Stimulated activated CD4-positive, alpha-beta T cell treated with anti-CD3 and anti-CD28 coated beads, Interleukin-12 subunit alpha, Interleukin-12 subunit beta, amount 100 ng/mL, for 48 hours (primary cell): ENCODE results near the gene DPP6.
A peak's percentile ranks its signal among the peaks of the same experiment; 100 is the strongest.

Experiments used
- DNase-seq, 3 donors: peaks; one replicate each; pipeline ENCODE4 v3.0.0-alpha.2; 2020; ENCODE audit warnings: low read depth in 2 of 3, low spot score in 1 of 3

Gene DPP6

GRCh38 chr7:154794147-154794780 lies 742.1 kb downstream of the DPP6 start:
- peak in 2 of 3 donors; percentile 1 to 2 for DNase-seq

- DNase-seq = no peak
Observed at GRCh38 chr7:154795014-154795413, 742.8 kb downstream of the DPP6 start.

DNA sequence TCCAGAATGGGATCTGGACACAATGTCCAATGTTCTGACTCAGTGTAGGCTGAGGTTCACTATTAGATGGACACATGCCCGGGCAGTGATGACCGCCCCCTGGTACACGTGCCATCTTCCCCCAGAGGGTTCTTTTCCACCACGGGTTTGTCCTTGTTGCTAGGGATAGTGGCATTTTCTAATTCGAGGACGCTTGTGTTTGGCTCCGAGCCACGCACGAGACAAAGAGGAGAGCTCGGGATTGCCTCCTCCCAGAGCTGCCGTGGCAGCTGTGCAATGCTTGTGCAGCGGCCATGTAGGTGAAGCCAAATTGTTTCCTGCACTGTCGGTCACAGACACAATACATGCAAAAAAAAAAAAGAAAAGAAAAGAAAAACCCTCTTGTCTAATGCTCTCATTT lies 743.2 kb downstream of the DPP6 start:
- no peak for DNase-seq

DNA sequence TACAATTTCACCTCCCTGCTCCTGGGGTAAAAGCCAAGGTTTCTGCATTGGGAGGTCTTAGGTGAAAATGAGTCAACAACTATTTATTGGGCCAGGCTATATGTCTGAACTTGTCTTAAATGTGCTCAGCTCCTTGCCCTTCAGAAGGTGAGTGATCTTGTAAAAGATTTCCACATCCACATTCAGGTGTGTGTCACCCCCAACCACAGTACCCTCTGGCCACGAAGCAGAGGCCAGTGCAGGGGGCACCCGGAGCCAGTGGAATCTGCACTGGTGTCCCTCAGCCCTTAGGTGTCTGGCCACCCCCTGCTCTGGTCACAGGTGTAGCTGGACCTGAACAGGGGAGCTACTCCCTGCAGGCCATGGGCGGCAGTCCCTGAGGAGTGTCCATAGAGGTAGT lies 752.3 kb downstream of the DPP6 start:
- DNase-seq = no peak

GRCh38 chr7:154812027-154812426 lies 759.8 kb downstream of the DPP6 start:
- no peak for DNase-seq

GRCh38 chr7:154817224-154817896 lies 765.2 kb downstream of the DPP6 start:
- DNase-seq = no peak

DNA sequence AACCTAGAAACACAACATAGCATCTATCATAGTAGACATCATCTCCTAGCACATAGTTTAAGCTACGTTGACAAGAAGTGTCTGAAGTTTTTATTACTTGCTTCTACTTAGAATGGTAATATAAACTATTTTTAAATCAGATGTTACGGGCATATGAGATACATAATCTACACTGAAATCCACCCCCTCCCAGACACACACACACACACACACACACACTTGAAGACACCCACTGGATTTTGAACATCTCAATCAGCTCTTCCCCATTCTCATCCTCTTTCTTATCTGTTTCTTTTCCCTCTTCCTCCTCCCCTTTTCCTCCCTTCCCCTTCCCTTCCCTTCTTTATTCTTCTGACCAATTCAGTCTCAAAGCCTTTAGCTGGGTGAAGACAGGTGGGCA lies 774.8 kb downstream of the DPP6 start:
- DNase-seq = no peak

- no peak for DNase-seq
Observed at GRCh38 chr7:154832557-154833138, 780.5 kb downstream of the DPP6 start.

- DNase-seq = no peak
Observed at GRCh38 chr7:154836021-154836448, 783.8 kb downstream of the DPP6 start.

DNA sequence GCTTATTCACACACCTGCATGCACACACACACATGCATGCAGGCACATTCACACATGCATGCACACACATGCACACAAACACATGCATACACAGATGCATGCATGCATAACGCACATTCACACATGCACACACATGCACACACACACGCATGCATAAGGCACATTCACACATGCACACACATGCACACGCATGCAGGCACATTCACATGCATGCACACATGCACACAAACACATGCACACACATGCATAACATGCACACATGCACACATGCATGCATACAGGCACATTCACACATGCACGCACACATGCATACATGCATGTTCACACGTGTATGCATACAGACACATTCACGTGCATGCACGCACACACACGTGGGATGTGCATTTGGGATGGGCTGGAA lies 784.9 kb downstream of the DPP6 start:
- no peak for DNase-seq

GRCh38 chr7:154837622-154838021 lies 785.4 kb downstream of the DPP6 start:
- DNase-seq = no peak

DNA sequence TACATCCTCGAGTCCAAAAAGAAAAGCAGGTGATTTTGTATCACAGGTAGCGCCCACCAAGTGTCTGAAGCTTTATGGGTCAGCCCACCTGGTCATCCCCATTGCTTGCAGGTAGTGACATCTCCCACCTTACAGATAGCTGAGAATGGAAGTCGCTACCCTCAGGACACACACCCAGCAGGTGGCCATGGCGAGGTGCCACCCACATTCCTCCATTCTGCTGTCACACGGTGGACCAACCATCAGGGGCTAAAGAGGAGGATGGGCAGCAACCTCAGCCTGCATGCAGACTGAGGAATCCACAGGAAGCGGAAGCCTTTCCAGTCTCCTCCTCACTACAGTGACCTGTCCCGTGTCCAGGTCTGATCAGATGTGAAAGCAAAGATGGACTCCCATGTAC lies 787.9 kb downstream of the DPP6 start:
- DNase-seq = no peak

DNA sequence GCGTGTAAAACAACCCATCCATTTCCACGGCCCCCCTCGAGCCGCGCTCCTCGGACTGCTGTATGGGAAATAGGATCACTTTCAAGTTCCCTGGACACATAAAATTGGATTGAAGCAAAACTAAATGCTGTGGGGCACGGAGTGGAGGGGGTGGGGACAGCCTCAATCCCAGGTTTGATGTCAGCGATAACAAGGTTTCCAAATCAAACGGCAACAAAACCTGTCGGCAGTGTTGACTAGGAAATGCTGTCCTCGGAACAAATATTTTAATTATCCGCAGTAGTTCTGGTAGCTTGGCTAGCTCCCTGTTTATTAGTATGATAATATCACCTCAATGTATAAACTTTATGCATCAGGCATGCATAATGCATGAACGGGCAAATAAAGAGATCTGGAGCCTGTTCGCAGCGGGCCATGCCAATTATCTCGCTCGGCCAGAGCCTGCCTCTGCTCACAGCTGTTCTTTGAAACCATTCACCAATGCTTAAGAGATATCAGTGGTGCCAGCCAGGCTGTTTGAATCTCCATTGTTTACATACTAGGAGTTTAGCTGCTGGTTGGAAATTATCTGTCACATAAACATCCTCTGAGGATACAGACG lies 789.6 kb downstream of the DPP6 start:
- no peak for DNase-seq

DNA sequence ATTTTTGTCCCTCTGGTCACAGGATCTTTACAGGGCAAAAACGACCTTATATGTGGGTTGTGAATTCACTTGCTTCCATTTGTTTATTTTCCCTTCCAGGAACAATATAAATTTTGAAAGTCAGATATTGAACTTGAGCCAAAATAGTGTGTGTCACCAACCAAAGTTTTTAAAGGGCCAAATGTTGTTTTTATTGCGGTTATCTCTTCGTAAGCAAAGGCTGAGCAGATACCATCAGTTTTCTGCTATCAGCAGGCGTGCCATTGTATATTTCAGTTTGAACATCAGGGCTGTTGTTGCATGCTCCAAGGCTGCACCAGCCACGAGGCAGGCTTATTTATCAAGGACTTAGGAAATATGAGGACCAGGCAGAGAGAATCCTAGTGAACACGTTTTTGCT lies 790.4 kb downstream of the DPP6 start:
- no peak for DNase-seq

- no peak for DNase-seq
Observed at GRCh38 chr7:154843670-154844237, 791.6 kb downstream of the DPP6 start.

DNA sequence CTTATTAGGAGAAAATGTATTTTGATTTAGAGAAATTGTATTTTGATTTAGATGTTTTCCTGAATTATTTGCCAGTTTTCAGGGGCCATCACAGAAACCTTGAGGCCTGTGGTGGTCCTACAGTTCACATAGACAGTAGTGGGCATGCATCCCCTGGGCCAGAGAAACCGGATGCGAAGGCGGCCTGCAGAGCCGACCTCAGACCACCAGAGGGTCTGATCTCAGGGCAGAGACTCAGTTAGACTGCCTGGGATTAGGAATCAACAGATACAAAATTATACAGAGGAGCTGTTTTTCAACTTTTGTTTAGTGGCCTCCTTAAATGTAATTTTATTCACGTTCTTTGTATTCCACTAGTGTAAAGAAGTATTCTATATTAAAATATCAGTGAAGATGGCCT lies 792.3 kb downstream of the DPP6 start:
- no peak for DNase-seq

DNA sequence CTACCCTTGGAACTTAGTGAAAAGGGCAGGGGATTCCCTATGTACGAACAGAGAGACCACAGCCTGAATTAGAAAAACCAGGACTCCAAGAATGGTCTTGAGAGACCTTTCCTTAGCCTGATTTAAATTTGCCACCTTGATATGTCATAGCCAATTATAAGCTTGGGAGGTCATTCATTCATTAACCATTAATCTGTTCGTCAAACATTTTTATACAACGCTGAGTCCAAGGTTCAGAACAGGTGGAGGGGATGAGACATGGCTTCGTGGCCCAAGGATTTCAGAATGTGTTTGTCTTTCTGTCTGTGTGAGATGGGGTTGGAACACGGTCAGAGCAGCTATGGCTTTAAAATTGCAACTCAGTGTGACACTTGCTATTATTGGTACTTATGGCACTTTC lies 792.8 kb downstream of the DPP6 start:
- no peak for DNase-seq

DNA sequence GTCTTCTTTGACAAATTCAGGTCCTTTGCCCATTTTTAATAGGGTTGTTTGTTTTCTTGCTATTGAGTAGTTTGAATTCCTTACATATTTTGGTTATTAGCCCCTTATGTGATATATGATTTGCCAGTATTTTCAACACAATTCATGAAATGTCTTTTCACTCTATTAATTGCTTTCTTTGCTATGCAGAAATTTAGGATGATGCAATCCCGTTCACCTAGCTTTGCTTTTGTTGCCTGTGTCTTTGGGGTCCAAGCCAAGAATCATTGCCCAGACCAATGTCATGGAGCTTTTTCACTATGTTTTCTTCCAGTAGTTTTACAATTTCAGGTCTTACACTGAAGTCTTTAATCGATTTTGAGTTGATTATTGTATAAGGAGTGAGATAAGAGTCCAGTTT lies 796.3 kb downstream of the DPP6 start:
- no peak for DNase-seq

DNA sequence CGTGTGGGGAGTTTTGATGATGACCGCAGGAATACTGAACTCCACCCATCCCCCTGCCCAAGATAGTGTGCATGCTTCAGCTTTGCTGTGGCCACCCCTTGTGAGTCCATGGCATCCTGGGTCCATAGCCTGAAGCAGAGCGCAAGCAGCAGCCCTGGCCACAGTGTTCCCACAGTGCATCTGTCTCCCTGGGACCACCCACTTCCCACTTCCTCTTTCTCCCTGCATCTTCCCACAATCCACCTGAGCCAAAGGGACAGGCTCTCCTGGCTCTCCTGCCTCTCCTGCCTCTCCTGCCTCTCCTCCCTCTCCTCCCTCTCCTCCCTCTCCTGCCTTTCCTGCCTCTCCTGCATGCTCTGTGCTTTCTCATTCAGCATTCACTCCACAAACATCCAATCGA lies 800.0 kb downstream of the DPP6 start:
- no peak for DNase-seq

DNA sequence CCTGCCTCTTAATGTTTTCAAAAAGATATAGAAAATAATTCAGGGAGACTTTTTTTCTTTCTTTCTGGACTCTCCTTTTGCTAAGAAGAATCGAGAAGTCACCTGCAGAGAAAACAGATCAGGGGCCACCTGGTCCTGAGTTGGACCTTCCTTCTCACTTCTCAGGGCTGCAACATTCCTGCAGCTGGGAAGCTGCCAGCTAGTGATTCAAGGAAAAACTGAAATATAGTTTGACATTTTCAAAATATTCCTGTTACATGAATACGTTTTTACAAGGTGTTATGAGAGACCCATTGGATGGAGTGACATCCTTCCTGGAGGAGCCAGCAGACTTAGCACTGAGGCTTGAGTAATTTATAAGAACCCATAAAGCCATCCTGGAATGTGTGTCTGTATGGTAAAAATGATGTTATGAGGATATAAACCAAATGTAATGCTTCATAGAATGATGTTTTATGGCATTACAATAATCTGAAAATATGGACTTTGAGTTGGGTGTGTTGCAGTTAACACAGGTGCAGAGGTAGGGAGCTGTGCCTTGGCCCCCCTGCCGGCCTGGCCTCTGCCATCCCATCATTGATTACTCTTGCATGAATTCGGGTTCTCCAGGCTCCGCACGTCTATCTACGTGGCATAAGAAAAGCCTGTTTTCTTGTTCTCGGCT lies 801.0 kb downstream of the DPP6 start:
- DNase-seq = no peak

- no peak for DNase-seq
Observed at GRCh38 chr7:154853727-154854095, 801.5 kb downstream of the DPP6 start.

DNA sequence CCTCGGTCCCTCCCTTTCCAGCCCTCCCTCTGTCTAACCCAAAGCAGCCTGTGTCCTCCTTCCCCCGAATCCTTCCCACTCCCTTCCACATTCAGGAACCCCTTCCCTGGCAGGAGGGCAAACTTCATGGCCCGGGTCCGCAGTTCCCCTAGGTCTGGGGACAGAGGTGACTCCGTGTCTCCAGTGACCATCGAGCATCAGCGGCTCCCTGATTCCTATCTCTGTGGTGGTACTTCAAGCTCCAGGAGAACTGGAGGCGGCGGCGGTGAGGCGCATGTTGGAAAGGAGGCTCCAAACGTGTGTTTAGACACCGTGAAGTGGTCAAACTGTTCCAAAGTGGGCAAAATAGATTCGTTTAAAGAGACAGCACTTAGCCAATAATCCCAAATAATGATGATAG lies 802.6 kb downstream of the DPP6 start:
- no peak for DNase-seq
